HEK293T (cell line): Measurements from ENCODE around the gene CD1D.

Experiments used
- CTCF ChIA-PET: fragments of 350-600 bp; formaldehyde crosslinking; extraction: SDS; loops from one replicate; lab custom pipeline; 2021; ENCODE audit warnings: antibody characterized with exemption, inconsistent platforms; lab: Yijun Ruan, JAX
- POLR2A ChIA-PET: fragments of 350-600 bp; formaldehyde crosslinking; extraction: SDS; loops from one replicate; lab custom pipeline; 2020; ENCODE audit warnings: antibody characterized with exemption, inconsistent platforms; lab: Yijun Ruan, JAX
- DNase-seq: peaks from one replicate; pipeline ENCODE4 v3.0.0; 2012; ENCODE audit warnings: mixed read lengths; ENCODE audit errors: extremely low spot score
- ARNT ChIP-seq: fragments of 450-650 bp; IDR thresholded peaks from 2 replicates; pipeline ENCODE4 v1.6.1; 2017; ENCODE audit warnings: mild to moderate bottlenecking
- FOXA1 ChIP-seq: fragments of 450-650 bp; IDR thresholded peaks from 2 replicates; pipeline ENCODE4 v1.6.1; 2016; ENCODE audit warnings: mild to moderate bottlenecking
- HDGF ChIP-seq: fragments of 450-650 bp; IDR thresholded peaks from 2 replicates; pipeline ENCODE4 v1.6.1; 2017; ENCODE audit warnings: antibody characterized with exemption, borderline replicate concordance
- L3MBTL2 ChIP-seq: fragments of 450-650 bp; conservative IDR thresholded peaks from 2 replicates; pipeline ENCODE4 v1.6.1; 2016; ENCODE audit warnings: mild to moderate bottlenecking
- LEF1 ChIP-seq: fragments of 450-650 bp; IDR thresholded peaks from 2 replicates; pipeline ENCODE4 v1.6.1; 2017; ENCODE audit warnings: mild to moderate bottlenecking, borderline replicate concordance
- NFRKB ChIP-seq: fragments of 450-650 bp; IDR thresholded peaks from 2 replicates; pipeline ENCODE4 v1.6.1; 2016; ENCODE audit warnings: mild to moderate bottlenecking, moderate library complexity
- SP1 ChIP-seq: fragments of 450-650 bp; IDR thresholded peaks from 2 replicates; pipeline ENCODE4 v1.6.1; 2017
- SUZ12 ChIP-seq: fragments of 450-650 bp; IDR thresholded peaks from 2 replicates; pipeline ENCODE4 v1.6.1; 2016; ENCODE audit warnings: mild to moderate bottlenecking
- ZNF384 ChIP-seq: fragments of 450-650 bp; IDR thresholded peaks from 2 replicates; pipeline ENCODE4 v1.6.1; 2016
- TF ChIP-seq, protein P1 (sequence below): fragments of 450-650 bp; IDR thresholded peaks from 2 replicates; pipeline ENCODE4 v1.6.1; 2016

Gene CD1D

GRCh38 chr1:158227904-158228623 lies 47.4 kb downstream of the CD1D start:
- no peak for DNase-seq
- ChIA-PET POLR2A (no interaction called here), CTCF (no interaction called here)
- TF ChIP-seq ZNF384: no peak
- no peak for TF ChIP-seq ARNT
- no peak for TF ChIP-seq SUZ12
- no peak for TF ChIP-seq HDGF
- TF ChIP-seq, protein P1, sequence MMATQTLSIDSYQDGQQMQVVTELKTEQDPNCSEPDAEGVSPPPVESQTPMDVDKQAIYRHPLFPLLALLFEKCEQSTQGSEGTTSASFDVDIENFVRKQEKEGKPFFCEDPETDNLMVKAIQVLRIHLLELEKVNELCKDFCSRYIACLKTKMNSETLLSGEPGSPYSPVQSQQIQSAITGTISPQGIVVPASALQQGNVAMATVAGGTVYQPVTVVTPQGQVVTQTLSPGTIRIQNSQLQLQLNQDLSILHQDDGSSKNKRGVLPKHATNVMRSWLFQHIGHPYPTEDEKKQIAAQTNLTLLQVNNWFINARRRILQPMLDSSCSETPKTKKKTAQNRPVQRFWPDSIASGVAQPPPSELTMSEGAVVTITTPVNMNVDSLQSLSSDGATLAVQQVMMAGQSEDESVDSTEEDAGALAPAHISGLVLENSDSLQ: no peak
- no peak for TF ChIP-seq L3MBTL2
- no peak for TF ChIP-seq LEF1
- TF ChIP-seq SP1: no peak
- no peak for TF ChIP-seq FOXA1
- TF ChIP-seq NFRKB: no peak
